Pancreas (tissue), 10 donors: Measurements from ENCODE around the gene WDPCP. TPM values are rescaled to one million over a fixed set of nuclear protein-coding genes. Genes with fewer than 3 reads are reported as not detected.

Experiments used
- ATAC-seq, 4 donors: fragments of 200-7000 bp; cut with Tn5 transposase; one replicate each; pipeline versions ENCODE4 v1.8.0 to v1.9.1; 2020; ENCODE audit warnings: mild to moderate bottlenecking in 4 of 4, moderate library complexity in 4 of 4
- DNase-seq, 6 donors: peaks; one replicate each; pipeline ENCODE4 v3.0.0-alpha.2; 2020
- FAIRE-seq: peaks from 2 replicates; lab custom pipeline; 2012; peaks lifted over from hg19 to GRCh38; lab: Jason Lieb, UNC
- H3K27ac ChIP-seq, 4 donors: fragments of 200-600 bp; sonication (generic); 1 replicate in 3 of 4; 2 replicates in 1 of 4; pipeline versions ENCODE4 v1.5.0 to v1.8.0; 2020
- H3K27me3 ChIP-seq, 4 donors: fragments of 200-600 bp; one replicate each; pipeline ENCODE4 v1.8.0; 2021
- H3K36me3 ChIP-seq, 3 donors: fragments of 200-600 bp; sonication (generic) in 1 of 3; one replicate each; pipeline versions ENCODE4 v1.5.0 to v1.8.0; 2020 to 2021
- H3K4me1 ChIP-seq, 3 donors: fragments of 200-600 bp; one replicate each; pipeline ENCODE4 v1.8.0; 2021
- H3K4me3 ChIP-seq, 4 donors: fragments of 200-600 bp; sonication (generic) in 2 of 4; one replicate each; pipeline versions ENCODE4 v1.5.0 to v1.8.0; 2020 to 2021
- H3K9me3 ChIP-seq, 4 donors: fragments of 200-600 bp; one replicate each; pipeline ENCODE4 v1.8.0; 2021
- WGBS, 2 donors: extraction: QIAGEN DNeasy Blood & Tissue Kit; methylation state at CpG; one replicate each; pipeline ENCODE4 v1.1.7; 2013; 5-methylcytosine and 5-hydroxymethylcytosine counted together
- intact Hi-C, 3 donors: fragments of 100-400 bp; cut with DNase I; formaldehyde crosslinking; loops; one replicate each; pipeline versions ENCODE4 v1.11.1 to v1.14.2; 2022
- polyA plus RNA-seq, 2 donors: library from polyadenylated mRNA; stranded (reverse); fragments of 200-250 nt; gene quantifications; one replicate each; pipeline ENCODE4 v1.2.3, GENCODE V29; 2013
- total RNA-seq, 6 donors: library from RNA; stranded (reverse); fragmentation: NEBNext Ultra II Directional in 4 of 6; extraction: Animal tissue kit (Norgen Biotek cat#: 25700) in 4 of 6; gene quantifications; one replicate each; pipeline versions ENCODE4 v1.2.1 to v1.2.4, GENCODE V29; 2021 to 2023
- TF ChIP-seq, protein P1 (sequence below), 4 donors: fragments of 200-600 bp; sonication (generic) in 3 of 4; IDR thresholded peaks; one replicate each; pipeline versions ENCODE4 v1.5.0 to v1.8.0; 2021; ENCODE audit warnings: antibody characterized with exemption in 4 of 4
- donor health status: healthy with polysubstance abuse.
- donor health status: DM: no; HTN: no; CAD: no; lungs with moderate emphysema.
- donor health status: DM: no; HTN: no; CAD: no.
- donor health status: control.
- donor health status: control.
- donor health status: Bipolar disorder and iron deficiency.
- donor health status: DM: yes; HTN: yes; CAD: no.
- donor health status: DM: no; HTN: no; CAD: no.
- donor health status: DM: no; HTN: no; CAD: no.
- donor health status: DM: yes; HTN: yes; CAD: no.

The WDPCP gene
- total and polyA plus RNA-seq, 8 donors: 1.9 to 6.1 (median 4.2) TPM

DNA sequence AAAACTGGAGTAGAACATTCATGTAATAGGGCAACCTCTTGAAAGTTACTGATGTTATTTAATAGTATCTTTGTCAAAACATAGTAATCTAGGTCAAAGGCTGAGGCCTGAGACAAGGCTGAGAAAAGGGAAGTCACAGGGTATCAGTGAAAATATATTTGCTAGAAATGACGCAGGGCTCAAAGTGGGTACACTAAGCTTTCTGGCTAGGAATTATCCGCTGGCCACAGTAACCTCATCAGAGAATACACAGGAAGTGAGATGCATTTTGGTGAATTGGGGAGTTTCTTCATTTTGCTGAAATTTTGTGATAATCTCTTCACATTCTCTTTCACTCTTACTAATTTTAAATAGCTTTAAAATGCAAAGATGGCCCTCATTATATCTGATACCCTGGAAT, 330.8 kb downstream of the WDPCP start:
- TF ChIP-seq, protein P1, sequence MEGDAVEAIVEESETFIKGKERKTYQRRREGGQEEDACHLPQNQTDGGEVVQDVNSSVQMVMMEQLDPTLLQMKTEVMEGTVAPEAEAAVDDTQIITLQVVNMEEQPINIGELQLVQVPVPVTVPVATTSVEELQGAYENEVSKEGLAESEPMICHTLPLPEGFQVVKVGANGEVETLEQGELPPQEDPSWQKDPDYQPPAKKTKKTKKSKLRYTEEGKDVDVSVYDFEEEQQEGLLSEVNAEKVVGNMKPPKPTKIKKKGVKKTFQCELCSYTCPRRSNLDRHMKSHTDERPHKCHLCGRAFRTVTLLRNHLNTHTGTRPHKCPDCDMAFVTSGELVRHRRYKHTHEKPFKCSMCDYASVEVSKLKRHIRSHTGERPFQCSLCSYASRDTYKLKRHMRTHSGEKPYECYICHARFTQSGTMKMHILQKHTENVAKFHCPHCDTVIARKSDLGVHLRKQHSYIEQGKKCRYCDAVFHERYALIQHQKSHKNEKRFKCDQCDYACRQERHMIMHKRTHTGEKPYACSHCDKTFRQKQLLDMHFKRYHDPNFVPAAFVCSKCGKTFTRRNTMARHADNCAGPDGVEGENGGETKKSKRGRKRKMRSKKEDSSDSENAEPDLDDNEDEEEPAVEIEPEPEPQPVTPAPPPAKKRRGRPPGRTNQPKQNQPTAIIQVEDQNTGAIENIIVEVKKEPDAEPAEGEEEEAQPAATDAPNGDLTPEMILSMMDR (IDR thresholded peaks at IDR 0.05): no peak
- H3K4me1 ChIP-seq: no peaks in the 10 kb centered on the region
- H3K27me3 ChIP-seq: no peaks in the 10 kb centered on the region
- H3K9me3 ChIP-seq: no peaks in the 10 kb centered on the region
- 94 to 97% methylated on average over 2 of the region's 2 CpGs for WGBS, 2 donors
- H3K36me3 ChIP-seq: no peaks in the 10 kb centered on the region
- FAIRE-seq (no peak), DNase-seq (no peak), ATAC-seq (no peak)
- intact Hi-C loops: no loop called here
- H3K4me3 ChIP-seq: no peak overlapping the region
- no peak overlapping the region for H3K27ac ChIP-seq

DNA sequence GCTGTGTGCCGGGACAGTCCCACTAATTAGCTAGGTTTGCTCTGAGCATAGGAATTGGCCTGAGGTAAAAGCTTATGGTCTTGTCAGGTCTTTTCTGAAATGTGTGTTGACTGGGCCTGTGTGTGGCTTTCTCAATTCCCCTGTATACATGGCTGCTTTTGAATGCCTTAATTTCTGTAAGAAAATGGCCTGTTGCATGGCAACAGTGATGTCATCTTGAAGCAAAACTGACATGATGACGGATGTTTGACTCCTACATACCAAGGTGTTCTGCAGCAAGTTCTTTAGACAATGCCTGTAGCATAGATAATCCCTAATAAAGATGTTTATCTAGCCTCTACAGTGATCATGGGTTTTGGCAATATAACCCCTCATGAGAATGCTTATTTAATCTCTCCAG, 339.1 kb downstream of the WDPCP start:
- TF ChIP-seq, protein P1 (IDR thresholded peaks at IDR 0.05): no peak
- H3K36me3 ChIP-seq: no peaks in the 10 kb centered on the region
- FAIRE-seq (no peak), ATAC-seq (no peak), DNase-seq (no peak)
- H3K27ac ChIP-seq: no peak overlapping the region
- intact Hi-C loops: no loop called here
- no peak overlapping the region for H3K4me3 ChIP-seq
- H3K9me3 ChIP-seq: no peaks in the 10 kb centered on the region
- WGBS, 2 donors: 90 to 95% methylated on average over 2 of the region's 2 CpGs
- no peaks in the 10 kb centered on the region for H3K4me1 ChIP-seq
- no peaks in the 10 kb centered on the region for H3K27me3 ChIP-seq

DNA sequence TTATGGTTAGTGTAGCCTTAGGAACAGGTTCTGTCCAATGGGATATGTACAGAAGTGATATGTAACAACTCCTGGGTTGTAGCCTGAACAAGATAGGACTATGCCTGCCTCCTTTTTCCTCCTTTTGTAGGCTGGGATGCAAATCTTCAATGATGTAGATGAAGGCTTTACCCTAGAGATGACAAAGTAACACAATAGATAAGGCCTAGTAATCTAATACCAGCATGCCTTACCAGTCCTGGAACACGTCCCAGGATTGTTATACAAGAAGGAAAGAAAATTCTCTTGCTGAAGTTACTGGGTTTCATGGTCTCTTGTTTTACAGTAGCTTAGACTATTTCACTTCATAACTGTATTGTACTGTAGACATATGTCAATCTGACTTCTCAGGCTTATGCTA, 345.5 kb downstream of the WDPCP start:
- WGBS, 2 donors: 67 to 75% methylated on average over 1 of the region's 1 CpG
- Histone ChIP-seq H3K36me3 (no peaks in the 10 kb centered on the region), H3K27me3 (no peaks in the 10 kb centered on the region), H3K27ac (no peak overlapping the region), H3K4me1 (no peaks in the 10 kb centered on the region), H3K4me3 (no peak overlapping the region), H3K9me3 (no peaks in the 10 kb centered on the region)
- intact Hi-C loops: no loop called here
- TF ChIP-seq, protein P1 (IDR thresholded peaks at IDR 0.05): no peak
- no peak for ATAC-seq
- no peak for FAIRE-seq
- no peak for DNase-seq

DNA sequence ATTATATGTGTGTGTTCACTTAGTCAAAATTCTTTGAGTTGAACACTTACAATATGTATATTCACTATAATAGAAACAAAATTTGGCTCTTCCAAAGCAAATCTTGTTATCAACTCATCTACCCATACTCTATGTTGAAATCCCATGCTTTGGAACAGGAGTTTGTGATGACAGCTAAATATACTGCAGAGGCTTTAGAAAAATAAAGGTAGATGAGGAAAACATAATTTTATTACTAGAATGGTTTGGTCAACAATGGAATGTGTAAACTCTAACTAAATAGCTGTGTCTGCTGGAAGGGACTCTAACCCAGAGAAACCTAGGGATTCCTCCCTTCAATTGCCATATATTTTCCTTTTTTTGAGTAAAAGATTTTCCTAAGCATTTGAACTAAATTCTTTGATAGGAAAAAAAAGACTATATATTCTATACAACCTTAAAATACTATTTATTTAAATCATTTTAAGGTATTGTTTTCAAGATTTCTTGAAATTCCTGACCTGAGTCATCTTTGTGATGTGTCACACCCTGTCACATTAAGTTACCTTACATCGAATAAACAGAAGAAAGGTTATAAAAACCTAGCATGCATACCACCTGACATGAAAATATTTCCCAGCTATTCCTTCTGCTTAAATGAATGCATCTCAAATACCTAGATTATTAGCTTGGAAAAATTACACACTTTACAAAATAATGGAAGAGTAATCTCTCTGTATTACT, 362.2 kb downstream of the WDPCP start:
- no peak for FAIRE-seq
- Histone ChIP-seq H3K27me3 (no peaks in the 10 kb centered on the region), H3K4me1 (no peaks in the 10 kb centered on the region), H3K27ac (no peak overlapping the region), H3K4me3 (no peak overlapping the region), H3K9me3 (no peaks in the 10 kb centered on the region), H3K36me3 (no peaks in the 10 kb centered on the region)
- DNase-seq: no peak
- ATAC-seq: no peak
- TF ChIP-seq, protein P1 (IDR thresholded peaks at IDR 0.05): no peak
- intact Hi-C loops: no loop called here
- 85 to 87% methylated on average over 1 of the region's 1 CpG for whole genome bisulfite sequencing, 2 donors

DNA sequence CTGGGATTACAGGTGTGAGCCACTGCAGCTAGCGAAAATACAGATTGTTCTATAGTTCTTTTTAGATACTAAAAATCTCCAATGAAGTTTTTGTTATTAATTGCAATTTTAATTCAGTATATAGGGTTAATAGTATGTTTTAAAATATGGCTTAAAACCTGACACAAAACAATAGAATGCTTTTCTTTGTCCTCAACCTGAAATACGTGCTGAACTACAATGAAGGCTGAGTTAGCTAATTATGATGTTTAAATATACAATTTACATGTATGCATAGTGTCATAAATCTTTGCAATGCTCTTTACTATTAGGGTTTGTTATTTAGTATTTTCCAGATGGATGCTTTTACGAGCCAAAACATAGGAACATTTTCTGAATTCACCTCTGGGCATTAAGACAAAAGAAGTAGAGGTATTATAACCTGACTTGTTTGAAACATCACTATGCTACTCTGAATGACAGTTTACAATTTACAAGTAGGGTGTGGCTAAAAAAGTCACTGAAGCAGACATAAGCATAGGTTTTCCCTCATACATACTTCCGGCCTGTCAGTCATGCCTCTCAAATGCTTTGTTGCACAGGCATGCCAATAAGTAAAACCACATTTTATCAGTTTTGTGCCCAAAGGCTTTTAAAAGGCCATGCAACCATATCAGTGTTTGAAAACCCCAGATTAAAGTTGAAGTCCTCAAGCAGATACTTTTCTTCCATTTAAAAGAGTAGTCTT, 369.3 kb downstream of the WDPCP start:
- WGBS, 2 donors: 92 to 95% methylated on average over 4 of the region's 4 CpGs
- no peak for DNase-seq
- no peaks in the 10 kb centered on the region for H3K27me3 ChIP-seq
- no peak overlapping the region for H3K4me3 ChIP-seq
- no peak overlapping the region for H3K27ac ChIP-seq
- no peaks in the 10 kb centered on the region for H3K36me3 ChIP-seq
- intact Hi-C loops: no loop called here
- FAIRE-seq: no peak
- H3K9me3 ChIP-seq: no peaks in the 10 kb centered on the region
- ATAC-seq: no peak
- TF ChIP-seq, protein P1 (IDR thresholded peaks at IDR 0.05): no peak
- no peaks in the 10 kb centered on the region for H3K4me1 ChIP-seq
